ENCODE measurements around the gene CTXND2.

The CTXND2 gene

DNA sequence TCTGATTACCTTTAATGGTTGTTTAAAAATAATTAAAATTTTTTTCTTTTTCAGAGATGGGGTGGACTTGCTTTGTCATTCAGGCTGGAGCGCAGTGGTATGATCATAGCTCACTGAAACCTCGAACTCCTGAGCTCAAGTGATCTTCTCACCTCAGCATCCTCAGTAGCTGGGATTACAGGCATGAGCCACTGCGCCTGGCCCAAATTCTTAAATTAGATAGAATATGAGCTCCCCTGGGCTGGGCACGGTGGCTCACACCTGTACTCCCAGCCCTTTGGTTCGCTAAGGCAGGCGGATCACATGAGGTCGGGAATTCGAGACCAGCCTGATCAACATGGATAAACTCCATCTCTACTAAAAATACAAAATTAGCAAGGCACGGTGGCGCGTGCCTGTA lies 70.7 kb downstream of the CTXND2 start:
- H3K4me3 ChIP-seq (ENCODE audit: low read depth, low read length) = no peak overlapping the region
- TF ChIP-seq MYC (IDR thresholded peaks at IDR 0.05; ENCODE audit: low read depth, low read length) (no peak), MAX (IDR thresholded peaks at IDR 0.05; ENCODE audit: low read depth, low read length) (no peak), POLR2A (IDR thresholded peaks at IDR 0.05; ENCODE audit: extremely low read depth, insufficient read length) (no peak)
- TF ChIP-seq, protein P1, sequence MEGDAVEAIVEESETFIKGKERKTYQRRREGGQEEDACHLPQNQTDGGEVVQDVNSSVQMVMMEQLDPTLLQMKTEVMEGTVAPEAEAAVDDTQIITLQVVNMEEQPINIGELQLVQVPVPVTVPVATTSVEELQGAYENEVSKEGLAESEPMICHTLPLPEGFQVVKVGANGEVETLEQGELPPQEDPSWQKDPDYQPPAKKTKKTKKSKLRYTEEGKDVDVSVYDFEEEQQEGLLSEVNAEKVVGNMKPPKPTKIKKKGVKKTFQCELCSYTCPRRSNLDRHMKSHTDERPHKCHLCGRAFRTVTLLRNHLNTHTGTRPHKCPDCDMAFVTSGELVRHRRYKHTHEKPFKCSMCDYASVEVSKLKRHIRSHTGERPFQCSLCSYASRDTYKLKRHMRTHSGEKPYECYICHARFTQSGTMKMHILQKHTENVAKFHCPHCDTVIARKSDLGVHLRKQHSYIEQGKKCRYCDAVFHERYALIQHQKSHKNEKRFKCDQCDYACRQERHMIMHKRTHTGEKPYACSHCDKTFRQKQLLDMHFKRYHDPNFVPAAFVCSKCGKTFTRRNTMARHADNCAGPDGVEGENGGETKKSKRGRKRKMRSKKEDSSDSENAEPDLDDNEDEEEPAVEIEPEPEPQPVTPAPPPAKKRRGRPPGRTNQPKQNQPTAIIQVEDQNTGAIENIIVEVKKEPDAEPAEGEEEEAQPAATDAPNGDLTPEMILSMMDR (IDR thresholded peaks at IDR 0.05; ENCODE audit: low read depth, low read length) = no peak
- no peak for DNase-seq (ENCODE audit: low read depth)

- no peak overlapping the region for H3K4me3 ChIP-seq (ENCODE audit: low read depth, low read length)
- DNase-seq (ENCODE audit: low read depth) = no peak
- TF ChIP-seq, protein P1 (IDR thresholded peaks at IDR 0.05; ENCODE audit: low read depth, low read length) = no peak
- TF ChIP-seq MYC (IDR thresholded peaks at IDR 0.05; ENCODE audit: low read depth, low read length) (no peak), MAX (IDR thresholded peaks at IDR 0.05; ENCODE audit: low read depth, low read length) (no peak), POLR2A (IDR thresholded peaks at IDR 0.05; ENCODE audit: extremely low read depth, insufficient read length) (no peak)
Observed at GRCh38 chr1:150960646-150961045, 73.7 kb downstream of the CTXND2 start.

GRCh38 chr1:150961756-150962155 lies 74.8 kb downstream of the CTXND2 start:
- TF ChIP-seq MAX (IDR thresholded peaks at IDR 0.05; ENCODE audit: low read depth, low read length) = no peak
- TF ChIP-seq POLR2A (IDR thresholded peaks at IDR 0.05; ENCODE audit: extremely low read depth, insufficient read length) = no peak
- TF ChIP-seq MYC (IDR thresholded peaks at IDR 0.05; ENCODE audit: low read depth, low read length) = no peak
- TF ChIP-seq, protein P1 (IDR thresholded peaks at IDR 0.05; ENCODE audit: low read depth, low read length) = no peak
- H3K4me3 ChIP-seq (ENCODE audit: low read depth, low read length) = no peak overlapping the region
- no peak for DNase-seq (ENCODE audit: low read depth)

Data from NB4 (cell line).